Right hindlimb (tissue), 1 donor: ENCODE results near the gene MMD.
"Not testable (repeated sequence)": the region's sequence is repeated elsewhere in the genome, so short reads cannot be mapped to it uniquely, and the experiment has no call there.

Experiments used
- DNase-seq: peaks from one replicate; pipeline ENCODE4 v3.0.0-alpha.2; 2018

The MMD gene

DNA sequence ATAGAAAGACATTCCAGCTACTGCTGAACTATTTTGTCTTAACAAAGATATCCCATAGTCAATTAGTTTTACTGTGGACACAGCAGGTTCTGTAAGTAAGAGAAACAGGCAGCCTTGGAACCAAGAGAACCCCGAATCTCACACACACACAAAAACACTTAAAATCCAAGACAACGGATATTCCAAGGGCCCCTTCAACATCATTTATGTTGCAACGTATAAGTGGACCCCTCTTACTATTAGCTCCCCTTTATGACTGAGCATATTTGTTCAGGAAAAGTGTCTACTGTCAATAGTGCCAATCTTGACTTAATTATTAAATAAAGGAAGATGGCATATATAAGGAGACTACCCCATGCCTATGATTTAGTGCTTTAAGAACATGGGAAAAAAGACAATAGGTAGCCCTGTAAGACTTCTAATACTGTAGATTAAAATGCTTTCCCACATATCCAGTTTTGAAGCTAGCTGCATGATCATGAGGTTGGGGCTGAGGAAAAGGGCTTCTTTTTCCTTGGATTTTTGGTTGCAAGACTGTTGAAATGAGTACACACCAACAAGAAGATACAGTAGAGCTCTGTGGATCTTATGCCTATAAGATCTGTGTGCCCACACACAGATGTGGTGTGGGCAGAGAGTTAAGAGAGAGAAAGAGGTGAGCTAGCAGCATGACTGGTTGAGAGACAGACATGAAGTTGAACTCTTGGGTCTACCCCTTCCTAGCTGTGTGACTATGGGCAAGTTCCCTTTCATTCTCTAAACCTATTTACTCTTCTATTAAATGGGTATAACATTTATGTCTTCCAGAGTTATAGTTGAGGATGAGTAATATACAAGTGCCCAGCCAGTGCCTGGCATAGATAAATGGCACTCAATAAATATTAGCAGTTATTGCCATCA, 3.0 kb downstream of the MMD start:
- no peak for DNase-seq

DNA sequence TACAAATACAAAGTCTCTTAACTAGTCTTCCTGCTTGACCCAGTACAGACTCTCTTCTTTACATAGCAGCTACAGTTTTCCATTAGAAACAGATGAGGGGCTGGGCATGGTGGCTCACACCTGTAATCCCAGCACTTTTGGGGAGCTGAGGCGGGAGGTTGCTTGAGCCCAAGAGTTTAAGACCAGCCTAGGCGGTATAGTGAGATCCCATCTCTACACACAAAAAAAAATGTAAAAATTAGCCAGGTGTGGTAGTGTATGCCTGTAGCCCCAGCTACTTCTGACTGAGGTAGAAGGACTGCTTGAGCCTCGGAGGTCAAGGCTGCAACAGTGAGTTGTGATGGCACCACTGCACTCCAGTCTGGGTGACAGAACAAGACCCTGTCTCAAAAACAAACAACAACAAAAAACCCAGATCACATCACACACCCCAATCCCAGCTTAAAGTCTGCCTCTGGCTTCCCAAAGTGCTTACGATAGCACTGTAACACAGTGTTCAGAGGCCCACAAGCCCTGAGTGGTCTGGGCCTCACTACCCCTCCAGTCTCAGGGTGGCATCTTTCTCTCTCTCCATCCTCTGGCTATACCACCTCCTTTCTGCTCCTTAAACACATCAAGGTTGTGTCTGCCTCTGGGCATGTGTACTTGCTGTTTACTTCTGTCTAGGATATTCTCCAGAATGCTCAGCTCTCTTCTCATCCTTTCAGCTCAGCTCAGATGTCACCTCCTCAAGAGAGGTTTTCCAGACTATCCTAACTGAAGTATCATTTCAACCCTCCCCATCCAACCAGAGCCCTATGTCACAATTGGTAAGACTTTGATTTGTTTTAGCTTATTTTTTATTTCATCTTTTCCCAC, 4.0 kb downstream of the MMD start:
- no peak for DNase-seq

DNA sequence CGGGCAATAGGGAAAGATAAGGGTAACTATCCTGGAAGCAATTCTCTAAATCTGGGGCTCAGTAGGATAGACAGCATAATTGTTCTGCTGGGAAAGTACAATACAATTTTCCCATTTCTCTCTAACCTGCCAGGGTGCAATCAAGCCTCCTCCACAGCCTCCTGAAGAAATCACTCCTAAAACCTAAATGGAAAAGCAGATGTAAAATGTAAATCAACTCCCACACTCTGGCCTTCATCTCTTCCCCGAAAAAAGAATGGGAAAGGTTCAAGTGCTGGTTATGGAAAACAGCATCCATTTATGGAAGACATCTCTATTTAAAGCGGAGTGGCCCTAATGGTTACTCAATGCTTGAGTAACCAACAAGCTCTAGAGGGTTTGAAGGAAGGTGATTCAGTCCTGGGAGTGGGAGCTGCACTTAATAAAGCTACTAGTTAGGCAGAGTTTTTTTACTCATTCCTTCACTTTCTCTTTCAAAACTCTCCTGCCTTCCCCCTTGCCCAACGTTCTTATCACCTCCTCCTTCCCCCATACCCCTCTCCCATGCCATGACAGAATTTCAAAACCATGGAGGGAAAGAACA, 5.1 kb downstream of the MMD start:
- no peak for DNase-seq

DNA sequence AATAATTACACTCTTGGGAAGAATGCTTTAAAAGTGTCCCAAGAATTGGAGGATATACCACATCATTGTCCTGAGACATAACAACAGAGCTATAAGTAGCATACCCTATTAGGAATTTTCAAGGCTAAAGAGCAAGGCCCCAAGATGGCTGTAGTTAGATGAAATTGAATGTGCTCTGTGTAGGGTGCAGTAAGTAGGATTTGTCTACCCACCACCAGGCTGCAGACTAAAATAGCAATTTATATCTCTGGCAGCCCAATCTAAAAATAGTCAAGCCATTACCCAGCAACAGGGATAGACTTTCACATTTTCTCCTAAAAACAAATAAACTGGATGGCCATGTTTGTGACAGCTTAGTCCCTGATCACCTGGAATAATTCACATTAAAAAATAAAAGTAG, 5.6 kb downstream of the MMD start:
- no peak for DNase-seq

DNA sequence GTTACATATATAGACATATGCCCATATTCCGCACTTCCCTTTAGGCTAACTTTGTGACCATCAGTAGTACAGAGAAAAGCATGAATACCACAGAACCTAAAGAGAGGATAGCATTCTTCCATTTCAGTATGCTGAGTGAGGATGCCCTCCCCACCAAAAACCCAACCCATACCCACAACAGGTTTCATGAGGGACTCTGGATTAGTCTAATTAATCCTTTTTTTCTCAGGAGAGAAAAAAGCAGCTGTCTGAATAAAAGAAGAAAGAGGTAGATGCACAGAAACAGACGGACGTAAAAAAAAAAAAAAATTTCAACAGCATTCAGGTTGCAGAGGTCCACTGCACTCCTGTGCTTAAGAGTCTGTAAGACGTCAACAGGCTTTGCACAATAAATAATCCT, 6.7 kb downstream of the MMD start:
- no peak for DNase-seq

DNA sequence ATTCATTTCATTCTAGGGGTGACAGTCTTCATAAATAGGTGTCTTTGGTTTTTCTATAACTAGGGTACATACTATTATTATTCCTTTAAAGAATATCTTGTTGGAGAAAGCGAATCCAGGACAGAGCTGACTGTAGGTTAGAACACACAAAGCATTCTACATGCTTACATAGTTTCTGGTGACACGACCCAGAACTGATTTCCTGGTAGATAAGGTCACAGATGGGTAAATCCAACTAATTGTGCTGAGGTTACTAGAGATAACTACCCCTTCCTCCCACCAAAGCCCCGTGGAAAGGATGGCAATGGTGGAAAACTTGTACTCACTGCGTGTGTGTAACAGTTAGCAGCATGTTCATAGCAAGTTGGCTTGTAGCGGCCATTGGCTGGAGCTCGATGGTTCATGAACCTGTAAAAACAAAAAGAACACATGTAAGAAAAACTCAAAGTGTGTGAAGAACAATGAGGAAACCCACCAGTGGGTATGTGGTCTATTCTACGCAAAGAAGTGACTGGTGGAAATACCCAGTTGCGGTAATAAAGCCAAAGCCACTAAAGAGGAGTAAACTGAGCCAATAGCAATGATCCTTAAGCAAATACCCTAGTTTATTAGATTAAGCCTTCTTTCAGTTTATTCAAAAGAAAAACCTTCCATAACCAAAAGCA, 7.7 kb downstream of the MMD start:
- DNase-seq = no peak

DNA sequence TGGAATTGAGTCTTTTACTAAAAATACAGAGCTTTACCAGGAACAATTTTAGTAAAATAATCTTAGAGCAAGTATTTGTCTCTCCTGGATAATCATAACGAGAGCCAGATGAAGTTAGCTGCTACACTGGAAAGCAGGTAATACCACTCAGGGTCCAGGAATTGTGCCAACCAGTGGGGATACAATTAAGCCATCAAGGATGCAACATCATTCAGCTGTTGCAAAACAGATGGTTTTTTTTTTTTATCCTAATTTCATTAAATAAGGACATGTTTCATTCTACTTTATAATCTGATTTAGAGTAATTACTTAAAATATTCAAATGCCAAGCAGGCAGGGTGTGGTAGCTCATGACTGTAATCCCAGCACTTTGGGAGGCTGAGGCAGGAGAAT, 10.2 kb downstream of the MMD start:
- DNase-seq = no peak

DNA sequence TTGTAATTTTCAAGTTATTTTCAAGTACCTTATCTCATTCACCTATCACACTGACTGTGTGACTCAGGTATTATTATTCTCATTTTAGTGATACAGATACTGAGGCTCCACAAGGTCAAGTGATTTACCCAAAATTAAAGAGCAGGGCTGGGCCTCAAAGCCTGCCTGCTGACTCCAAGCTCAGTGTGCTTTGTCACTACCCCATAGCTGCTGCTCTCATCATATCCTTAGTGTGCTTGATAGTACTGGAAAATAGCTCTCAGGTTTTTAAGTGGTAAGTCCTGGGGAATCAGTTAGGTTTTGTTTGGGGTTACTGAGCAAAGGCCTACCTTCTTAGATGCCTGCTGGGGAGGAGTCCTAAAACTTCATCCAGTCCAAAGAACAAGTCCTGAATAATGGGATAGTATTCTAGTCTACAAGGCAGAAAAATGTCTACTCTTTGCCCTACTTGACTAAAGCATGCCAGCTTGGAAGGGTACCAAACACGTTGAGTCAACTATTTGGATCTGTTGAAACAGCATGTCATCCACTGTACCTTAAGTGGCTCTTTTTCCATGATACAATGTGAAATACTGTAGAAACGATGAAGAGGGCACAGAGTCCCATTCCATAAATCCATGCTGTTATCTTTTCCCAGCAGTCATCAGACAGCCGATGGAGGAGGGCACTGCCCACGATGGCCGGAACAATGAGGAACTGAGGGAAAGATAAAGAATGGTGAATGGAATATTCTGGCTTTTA, 10.7 kb downstream of the MMD start:
- DNase-seq = no peak

DNA sequence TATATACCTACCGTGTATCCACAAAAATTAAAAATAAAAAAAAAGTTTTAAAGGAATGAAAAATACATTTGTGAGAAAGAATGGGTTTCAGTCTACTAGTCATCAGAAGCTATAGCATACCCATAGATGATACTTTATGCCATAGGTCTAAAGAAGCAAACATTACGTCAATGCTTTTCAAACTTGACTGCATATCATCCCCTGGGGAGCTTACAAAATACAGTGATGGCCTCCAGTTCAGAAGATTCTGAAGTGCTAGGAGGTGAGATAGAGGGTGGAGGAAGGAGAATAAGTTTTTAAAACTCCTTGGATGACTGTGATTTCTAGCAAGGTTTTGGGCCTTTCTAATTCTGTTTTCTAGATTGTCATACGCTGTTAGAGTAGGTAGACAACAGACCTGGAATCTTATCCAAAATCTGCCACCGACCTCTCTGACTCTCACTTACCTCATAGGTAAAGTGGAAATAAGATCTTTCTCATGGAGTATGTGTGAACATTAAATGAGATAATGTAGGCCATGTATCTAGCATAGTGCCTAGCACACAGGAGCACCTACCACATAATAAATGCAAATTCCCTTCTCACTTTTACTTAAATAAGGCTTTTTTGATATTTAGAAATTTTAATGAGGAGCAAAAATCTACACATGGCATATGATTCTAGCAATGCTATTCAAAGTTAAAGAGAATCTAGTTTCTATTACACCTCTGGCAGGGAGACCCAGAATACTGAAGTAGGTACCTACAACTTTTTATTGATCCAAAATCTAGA, 12.4 kb downstream of the MMD start:
- DNase-seq = no peak

DNA sequence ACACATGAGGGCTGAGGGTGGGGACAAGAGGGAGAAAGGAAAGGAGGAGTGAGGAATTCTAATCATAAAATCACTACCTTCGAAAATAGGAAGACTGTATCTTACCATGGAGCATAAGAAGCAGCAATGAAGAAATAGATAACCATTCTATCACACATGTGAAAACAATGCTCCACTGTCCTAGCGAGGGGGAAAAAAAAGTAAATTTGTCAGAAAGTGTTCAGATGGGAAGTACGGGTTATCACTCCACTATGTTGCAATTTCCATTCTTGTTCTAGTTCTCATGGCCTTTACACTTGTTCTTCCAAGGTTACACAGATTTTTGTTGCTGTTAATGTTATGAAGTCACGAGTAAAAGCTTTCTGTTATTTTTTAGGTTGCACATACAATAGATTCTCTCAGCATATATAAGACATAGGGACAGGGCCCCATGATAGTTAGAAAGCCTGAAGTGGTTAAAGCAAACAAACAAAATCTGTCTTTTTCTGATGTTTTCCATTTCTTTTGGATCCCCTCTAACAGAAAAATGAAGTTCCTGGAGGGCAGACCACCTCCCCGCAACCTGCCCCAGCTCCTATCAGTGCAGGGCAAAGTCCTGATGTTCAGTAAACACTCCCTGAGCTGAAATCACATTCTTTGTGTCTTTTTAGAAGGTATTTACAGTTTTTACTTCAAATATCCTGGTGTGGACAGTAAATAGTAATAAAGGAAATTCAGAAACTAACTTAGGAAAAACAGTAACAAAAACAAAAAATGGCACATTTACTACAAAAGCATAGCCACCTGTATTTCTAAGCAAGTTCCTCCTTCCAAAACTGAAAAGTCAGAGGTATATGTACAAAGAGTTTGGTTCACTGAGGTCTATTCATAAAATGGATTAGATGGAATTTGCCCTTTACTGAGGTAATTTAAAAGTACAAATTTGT, 13.7 kb downstream of the MMD start:
- DNase-seq = no peak

DNA sequence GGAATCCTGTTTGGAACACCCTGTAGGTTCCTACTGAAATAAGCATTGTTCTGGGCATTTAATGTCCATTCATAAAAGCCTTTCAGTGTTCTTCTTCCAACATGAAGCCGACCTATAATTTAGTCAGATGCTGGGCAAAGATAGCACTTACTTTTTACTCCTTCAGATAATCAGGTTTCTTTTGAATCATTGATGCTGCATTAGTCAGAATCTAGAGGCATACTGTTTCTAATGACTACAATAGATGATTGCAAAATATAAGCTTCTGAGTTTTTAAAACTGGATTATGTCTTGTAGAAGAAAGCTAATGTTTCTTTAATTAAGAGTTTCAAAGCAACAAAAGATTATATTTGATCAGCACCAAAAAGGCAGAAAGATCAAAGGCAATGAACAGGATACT, 16.0 kb downstream of the MMD start:
- no peak for DNase-seq

DNA sequence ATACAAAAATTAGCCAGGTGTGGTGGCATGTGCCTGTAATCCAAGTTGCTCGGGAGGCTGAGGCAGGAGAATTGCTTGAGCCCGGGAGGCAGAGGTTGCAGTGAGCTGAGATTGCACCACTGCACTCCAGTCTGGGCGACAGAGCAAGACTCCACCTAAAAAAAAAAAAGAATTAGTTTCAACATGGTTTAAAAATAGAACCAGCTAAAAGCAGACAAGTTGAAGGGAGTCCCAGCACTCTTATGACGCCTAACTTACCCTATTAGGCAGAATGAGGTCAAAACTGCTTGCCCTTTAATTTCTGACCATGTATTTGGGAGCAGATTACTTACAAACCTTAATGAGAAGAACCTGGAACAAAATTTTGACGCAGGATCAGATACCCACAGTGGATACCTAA, 17.4 kb downstream of the MMD start:
- DNase-seq = not testable (repeated sequence)

DNA sequence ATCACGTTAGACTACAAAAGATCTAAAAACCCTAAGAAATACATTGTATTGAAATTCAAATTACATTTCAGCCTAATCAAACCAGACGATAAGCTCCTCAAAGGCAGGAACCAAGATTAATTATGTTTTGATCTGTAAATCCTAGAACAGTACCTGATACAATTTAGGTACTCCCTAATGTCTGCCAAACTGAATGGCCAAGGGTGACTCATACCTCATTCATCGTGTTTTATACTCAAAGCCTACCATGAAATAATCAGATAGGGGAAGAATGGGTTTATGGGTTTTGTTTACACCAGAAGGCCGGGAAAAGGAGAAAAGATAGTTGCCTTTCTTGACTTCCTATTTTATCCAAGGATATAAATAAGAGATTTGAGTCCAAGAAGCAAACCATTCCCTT, 19.3 kb downstream of the MMD start:
- DNase-seq = no peak

DNA sequence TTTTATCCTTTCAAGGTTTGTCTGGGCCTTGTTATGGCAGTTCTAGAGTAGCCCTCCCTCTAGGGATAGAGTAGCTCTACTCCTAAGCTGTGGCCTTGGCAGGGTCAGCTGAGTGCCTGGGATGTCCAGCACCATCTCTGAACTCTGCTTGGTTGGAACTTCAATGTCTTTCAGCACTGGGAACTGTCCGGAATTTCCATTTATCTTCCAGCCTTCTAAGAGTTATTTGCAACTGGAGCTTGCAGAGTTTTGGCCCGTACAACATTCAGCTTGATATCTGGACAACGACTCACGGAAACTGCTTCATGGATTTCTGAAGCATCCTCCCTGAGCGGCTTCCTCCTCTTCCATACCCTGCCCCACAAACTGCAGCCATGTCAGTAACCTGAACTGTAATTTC, 22.9 kb downstream of the MMD start:
- DNase-seq = no peak

DNA sequence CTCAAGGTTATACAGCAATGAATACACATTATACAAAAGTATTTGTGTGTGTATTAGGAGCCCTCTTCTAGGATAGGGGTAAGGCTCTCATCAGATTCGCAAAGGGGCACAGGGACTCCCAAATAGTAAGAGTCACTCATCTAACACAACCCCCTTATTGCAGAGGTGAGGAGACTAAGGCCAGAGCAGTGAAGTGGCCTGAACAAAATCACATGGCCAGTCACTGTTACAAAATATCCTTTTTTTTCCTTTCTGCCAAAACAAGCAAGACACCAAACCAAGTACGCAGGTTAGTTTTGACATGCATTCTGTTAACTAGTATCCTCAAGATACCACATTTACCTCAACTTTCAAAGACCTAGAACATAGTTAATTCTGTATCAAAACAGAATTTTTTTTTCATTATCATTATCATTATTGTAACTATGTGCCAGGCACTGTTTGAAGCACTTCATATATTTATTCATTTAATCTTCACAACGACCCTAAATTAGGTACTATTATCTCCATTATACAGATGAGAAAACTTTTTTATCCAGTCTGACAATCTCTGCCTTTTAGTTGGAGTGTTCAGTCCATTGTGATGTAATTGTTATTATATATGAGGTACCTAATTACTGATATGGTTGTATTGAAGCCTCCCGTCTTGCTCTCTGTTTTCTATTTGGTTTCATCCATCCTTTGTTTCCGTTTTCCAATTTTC, 25.7 kb downstream of the MMD start:
- DNase-seq = no peak

DNA sequence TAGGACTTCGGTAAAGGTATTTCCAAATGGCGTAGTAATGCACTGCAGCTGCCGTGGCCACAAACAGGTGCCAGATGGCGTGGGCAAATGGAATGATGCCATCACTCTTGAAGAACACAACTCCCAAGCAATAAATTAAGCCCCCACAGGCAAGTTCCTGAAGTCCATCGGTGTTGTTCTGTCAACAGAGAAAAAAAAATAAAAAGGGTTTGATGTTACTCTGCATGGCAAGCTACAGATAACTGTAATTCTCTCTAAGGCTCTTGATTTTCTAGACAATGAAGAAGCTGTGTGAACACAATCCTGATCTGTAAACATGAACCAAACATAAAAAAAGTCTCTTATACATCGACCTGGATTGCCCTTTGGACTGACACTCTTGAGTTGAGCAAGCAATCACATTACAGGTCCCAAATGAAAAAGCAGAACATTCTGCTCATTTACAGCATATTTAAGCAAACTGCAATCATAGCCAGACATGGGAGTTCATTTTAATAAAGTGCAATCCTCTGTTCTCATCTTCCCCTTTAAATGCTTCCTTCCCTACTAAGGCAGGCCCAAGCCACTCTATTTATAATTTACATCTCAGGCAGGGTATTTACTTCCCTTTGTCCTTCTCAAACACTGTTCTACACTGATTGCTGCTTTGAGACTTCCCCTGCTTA, 27.1 kb downstream of the MMD start:
- DNase-seq = peak; percentile 26

DNA sequence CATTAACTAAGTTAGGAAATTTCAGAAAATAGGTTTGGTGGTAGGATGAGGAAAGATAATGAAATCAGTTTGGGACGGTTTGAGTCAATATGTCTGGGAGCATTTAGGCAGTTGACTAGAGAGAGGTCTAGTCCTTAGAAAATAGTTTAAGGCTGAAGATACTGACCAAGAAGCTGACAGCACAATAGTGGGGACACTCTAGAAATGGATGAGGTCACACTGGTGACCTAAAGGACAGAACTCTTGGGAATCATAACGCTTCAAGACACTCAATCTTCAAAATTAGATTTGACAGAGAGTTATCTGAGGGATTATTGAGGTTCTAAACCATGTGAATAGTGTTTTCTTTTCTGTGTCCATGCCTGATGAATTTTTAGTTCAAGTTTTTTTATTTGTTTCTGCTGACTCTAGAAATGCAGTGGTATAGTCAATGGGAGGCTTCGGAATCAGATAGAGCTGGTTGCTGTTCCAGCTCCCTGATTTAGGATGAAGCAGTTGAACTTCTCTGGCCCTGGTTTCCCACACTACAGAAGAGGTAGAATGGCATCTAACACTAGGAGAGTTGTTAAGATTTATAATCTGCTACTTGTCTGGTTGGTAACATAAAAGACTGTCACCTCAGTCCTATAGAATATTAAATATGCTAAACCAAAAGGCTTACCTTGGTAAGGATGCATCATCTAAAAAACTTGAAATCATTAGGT, 29.7 kb downstream of the MMD start:
- DNase-seq = no peak

DNA sequence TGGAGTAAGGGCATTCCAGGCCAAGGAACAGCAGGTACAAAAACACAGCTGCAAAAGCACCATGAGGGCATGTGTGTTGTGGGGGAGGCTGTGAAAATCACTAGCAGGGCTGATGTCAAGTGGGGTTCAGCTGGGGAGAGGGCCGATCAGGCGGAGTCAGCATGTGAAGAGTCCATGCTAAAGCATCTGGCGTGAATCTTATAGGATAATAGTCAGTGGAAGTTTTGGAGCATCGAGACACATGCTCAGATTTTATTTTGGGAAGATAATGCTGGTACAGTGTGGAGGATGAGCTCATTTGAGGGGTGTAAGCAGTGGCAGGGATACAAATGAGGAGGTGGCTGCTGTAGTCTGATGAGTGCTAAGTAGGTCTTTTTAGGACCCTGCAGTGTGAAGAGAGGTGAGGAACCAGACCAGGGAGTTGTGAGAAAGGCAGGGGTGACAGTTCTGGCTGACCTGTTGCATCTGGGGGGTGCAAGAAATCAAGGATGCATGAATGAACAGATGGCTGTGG, 30.3 kb downstream of the MMD start:
- no peak for DNase-seq
